Upper lobe of right lung (tissue), 1 donor: ENCODE results near the gene TCP11. TPM values are rescaled to one million over a fixed set of nuclear protein-coding genes. Genes with fewer than 3 reads are reported as not detected.

Experiments
- ATAC-seq: fragments of 200-7000 bp; cut with Tn5 transposase; one replicate; pipeline ENCODE4 v1.9.1; 2020; ENCODE audit warnings: mild to moderate bottlenecking, moderate library complexity
- DNase-seq: peaks from one replicate; pipeline ENCODE4 v3.0.0-alpha.2; 2020
- H3K27ac ChIP-seq: fragments of 200-600 bp; one replicate; pipeline ENCODE4 v1.8.0; 2022
- H3K27me3 ChIP-seq: fragments of 200-600 bp; one replicate; pipeline ENCODE4 v1.8.0; 2022; ENCODE audit warnings: mild to moderate bottlenecking
- H3K36me3 ChIP-seq: fragments of 200-600 bp; one replicate; pipeline ENCODE4 v1.8.0; 2022
- H3K4me1 ChIP-seq: fragments of 200-600 bp; one replicate; pipeline ENCODE4 v1.8.0; 2022
- H3K4me3 ChIP-seq: fragments of 200-600 bp; one replicate; pipeline ENCODE4 v1.8.0; 2022; ENCODE audit warnings: mild to moderate bottlenecking
- H3K9me3 ChIP-seq: fragments of 200-600 bp; one replicate; pipeline ENCODE4 v1.8.0; 2022
- CTCF ChIP-seq: fragments of 200-600 bp; IDR thresholded peaks from one replicate; pipeline ENCODE4 v1.8.0; 2022; ENCODE audit warnings: antibody characterized with exemption
- intact Hi-C: fragments of 100-400 bp; cut with DNase I; formaldehyde crosslinking; loops from one replicate; pipeline ENCODE4 v1.11.0; 2022
- total RNA-seq: library from RNA; stranded (reverse); fragmentation: NEBNext Ultra II Directional; extraction: Animal tissue kit (Norgen Biotek cat#: 25700); gene quantifications from one replicate; pipeline ENCODE4 v1.2.1, GENCODE V29; 2021
- donor health status: DM: no; HTN: yes; CAD: no; lungs with severe emphysema.

Gene TCP11
- total RNA-seq, 1 donor from 2014 or later: not detected

- ATAC-seq: no peak
- intact Hi-C loops: no loop called here
- Histone ChIP-seq H3K4me3 (no peak overlapping the region), H3K27me3 (no peaks in the 10 kb centered on the region), H3K27ac (peak overlapping the region; percentile 8), H3K36me3 (no peaks in the 10 kb centered on the region), H3K4me1 (peaks cover 14% of the 10 kb centered on the region), H3K9me3 (no peaks in the 10 kb centered on the region)
- no peak for DNase-seq
- no peak for TF ChIP-seq CTCF
Observed at GRCh38 chr6:35166116-35166515, 25.0 kb upstream of the TCP11 start.

- peak overlapping the region; percentile 8 for H3K27ac ChIP-seq
- no peaks in the 10 kb centered on the region for H3K27me3 ChIP-seq
- H3K4me1 ChIP-seq: peaks cover 14% of the 10 kb centered on the region
- ATAC-seq (peak; percentile 54), DNase-seq (no peak)
- H3K4me3 ChIP-seq: no peak overlapping the region
- TF ChIP-seq CTCF: no peak
- intact Hi-C loops: no loop called here
- no peaks in the 10 kb centered on the region for H3K9me3 ChIP-seq
- no peaks in the 10 kb centered on the region for H3K36me3 ChIP-seq
Observed at GRCh38 chr6:35165630-35166071, 24.5 kb upstream of the TCP11 start.

- H3K36me3 ChIP-seq: no peaks in the 10 kb centered on the region
- H3K4me1 ChIP-seq: peaks cover 14% of the 10 kb centered on the region
- ATAC-seq (no peak), DNase-seq (no peak)
- no peak overlapping the region for H3K4me3 ChIP-seq
- H3K27ac ChIP-seq: no peak overlapping the region
- no peak for TF ChIP-seq CTCF
- intact Hi-C loops: no loop called here
- no peaks in the 10 kb centered on the region for H3K27me3 ChIP-seq
- H3K9me3 ChIP-seq: no peaks in the 10 kb centered on the region
Observed at GRCh38 chr6:35164868-35165267, 23.7 kb upstream of the TCP11 start.

GRCh38 chr6:35164277-35164676 is 23.1 kb upstream of the TCP11 start:
- intact Hi-C loops: no loop called here
- Histone ChIP-seq H3K27me3 (no peaks in the 10 kb centered on the region), H3K9me3 (no peaks in the 10 kb centered on the region), H3K36me3 (no peaks in the 10 kb centered on the region), H3K4me3 (no peak overlapping the region), H3K4me1 (peaks cover 14% of the 10 kb centered on the region), H3K27ac (no peak overlapping the region)
- no peak for ATAC-seq
- no peak for DNase-seq
- TF ChIP-seq CTCF: no peak

- intact Hi-C loops: no loop called here
- TF ChIP-seq CTCF: no peak
- peaks cover 14% of the 10 kb centered on the region for H3K4me1 ChIP-seq
- no peaks in the 10 kb centered on the region for H3K27me3 ChIP-seq
- H3K4me3 ChIP-seq: no peak overlapping the region
- ATAC-seq (no peak), DNase-seq (no peak)
- no peaks in the 10 kb centered on the region for H3K36me3 ChIP-seq
- H3K27ac ChIP-seq: no peak overlapping the region
- no peaks in the 10 kb centered on the region for H3K9me3 ChIP-seq
Observed at GRCh38 chr6:35163836-35164235, 22.7 kb upstream of the TCP11 start.
